SK-N-MC (cell line): Measurements from ENCODE around the gene SUPT6H.

ENCODE experiments used
- EZH2 ChIP-seq: fragments of 200-600 bp; sonication (generic); IDR thresholded peaks from one replicate; pipeline ENCODE4 v1.6.1; 2017; ENCODE audit warnings: antibody characterized with exemption
- FOXP2 ChIP-seq: optimal IDR thresholded peaks from 2 replicates; pipeline ENCODE3; 2011; ENCODE audit warnings: mild to moderate bottlenecking, moderate library complexity; ENCODE audit not compliant: insufficient read depth; ENCODE audit errors: extremely low read length, control extremely low read depth
- POLR2AphosphoS5 ChIP-seq: IDR thresholded peaks from 2 replicates; pipeline ENCODE4 v1.6.1; 2012; ENCODE audit warnings: mild to moderate bottlenecking, low read depth, low read length, borderline replicate concordance

- TF ChIP-seq EZH2 (no peak), POLR2AphosphoS5 (no peak), FOXP2 (no peak)
These were observed 13.5 kb downstream of the SUPT6H start for GRCh38 chr17:28675490-28675889.
